VCaP (cell line): Measurements from ENCODE around the gene IFNL1.
A peak's percentile ranks its signal among the peaks of the same experiment; 100 is the strongest.

Experiments used
- H3K27ac ChIP-seq: fragments of 450-650 bp; 2 replicates; pipeline ENCODE4 v1.5.1; 2017
- TF ChIP-seq, protein P1 (sequence below): fragments of 450-650 bp; conservative IDR thresholded peaks from 2 replicates; pipeline ENCODE4 v1.5.1; 2017; ENCODE audit warnings: mild to moderate bottlenecking, moderate library complexity

The IFNL1 gene

DNA sequence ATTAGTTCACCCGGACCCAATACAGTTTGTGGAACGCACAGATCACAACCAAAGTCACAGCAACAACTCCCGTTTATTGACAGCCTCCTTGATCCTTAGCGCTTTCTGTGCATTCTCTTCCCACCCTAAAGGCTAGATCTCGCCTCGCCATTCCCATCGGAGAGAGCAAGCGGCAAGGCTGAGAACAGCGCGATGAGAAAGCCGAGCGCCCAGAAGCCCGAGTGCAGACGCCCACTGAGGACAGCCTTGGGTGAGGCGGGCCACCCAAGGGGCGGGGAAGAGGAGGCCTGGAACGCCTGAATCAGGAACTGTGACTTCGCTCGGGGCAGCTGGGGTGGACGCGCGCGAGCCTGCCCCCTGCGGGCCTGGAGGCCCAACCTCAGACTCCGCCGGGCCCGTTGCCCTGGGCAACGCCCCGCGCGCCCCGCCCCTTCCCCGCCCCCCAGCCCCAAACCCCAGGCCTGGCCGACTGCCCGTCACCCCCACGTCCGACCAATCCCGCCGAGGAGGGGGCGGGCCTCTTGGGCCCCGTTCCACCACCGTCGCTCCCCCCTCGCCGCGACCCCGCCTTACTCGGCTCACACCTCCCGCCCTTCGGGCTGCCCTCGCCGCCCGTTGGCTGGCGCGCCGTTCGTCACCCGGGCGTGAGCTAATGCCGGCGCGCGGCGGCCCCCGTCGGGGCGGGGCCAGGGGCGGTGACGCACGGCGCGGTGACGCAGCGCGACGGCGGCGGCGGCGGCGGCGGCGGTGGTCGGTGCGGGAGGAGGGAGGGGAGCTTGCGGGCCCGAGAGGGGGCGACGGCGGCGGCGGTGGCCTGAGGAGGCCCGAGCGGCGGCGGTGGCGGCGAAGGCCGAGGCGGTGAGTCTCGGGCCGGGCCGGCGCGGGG, 45.8 kb downstream of the IFNL1 start, which contains the start of gene SAMD4B:
TSS of gene SAMD4B (plus strand) at position 703 of the 886 bp plus-strand sequence. CDS start 14,473 bp downstream, outside the sequence.
- TF ChIP-seq, protein P1, sequence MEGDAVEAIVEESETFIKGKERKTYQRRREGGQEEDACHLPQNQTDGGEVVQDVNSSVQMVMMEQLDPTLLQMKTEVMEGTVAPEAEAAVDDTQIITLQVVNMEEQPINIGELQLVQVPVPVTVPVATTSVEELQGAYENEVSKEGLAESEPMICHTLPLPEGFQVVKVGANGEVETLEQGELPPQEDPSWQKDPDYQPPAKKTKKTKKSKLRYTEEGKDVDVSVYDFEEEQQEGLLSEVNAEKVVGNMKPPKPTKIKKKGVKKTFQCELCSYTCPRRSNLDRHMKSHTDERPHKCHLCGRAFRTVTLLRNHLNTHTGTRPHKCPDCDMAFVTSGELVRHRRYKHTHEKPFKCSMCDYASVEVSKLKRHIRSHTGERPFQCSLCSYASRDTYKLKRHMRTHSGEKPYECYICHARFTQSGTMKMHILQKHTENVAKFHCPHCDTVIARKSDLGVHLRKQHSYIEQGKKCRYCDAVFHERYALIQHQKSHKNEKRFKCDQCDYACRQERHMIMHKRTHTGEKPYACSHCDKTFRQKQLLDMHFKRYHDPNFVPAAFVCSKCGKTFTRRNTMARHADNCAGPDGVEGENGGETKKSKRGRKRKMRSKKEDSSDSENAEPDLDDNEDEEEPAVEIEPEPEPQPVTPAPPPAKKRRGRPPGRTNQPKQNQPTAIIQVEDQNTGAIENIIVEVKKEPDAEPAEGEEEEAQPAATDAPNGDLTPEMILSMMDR, result peak; percentile 95
- H3K27ac ChIP-seq, result peak within 1 kb of the TSS; percentile 89

DNA sequence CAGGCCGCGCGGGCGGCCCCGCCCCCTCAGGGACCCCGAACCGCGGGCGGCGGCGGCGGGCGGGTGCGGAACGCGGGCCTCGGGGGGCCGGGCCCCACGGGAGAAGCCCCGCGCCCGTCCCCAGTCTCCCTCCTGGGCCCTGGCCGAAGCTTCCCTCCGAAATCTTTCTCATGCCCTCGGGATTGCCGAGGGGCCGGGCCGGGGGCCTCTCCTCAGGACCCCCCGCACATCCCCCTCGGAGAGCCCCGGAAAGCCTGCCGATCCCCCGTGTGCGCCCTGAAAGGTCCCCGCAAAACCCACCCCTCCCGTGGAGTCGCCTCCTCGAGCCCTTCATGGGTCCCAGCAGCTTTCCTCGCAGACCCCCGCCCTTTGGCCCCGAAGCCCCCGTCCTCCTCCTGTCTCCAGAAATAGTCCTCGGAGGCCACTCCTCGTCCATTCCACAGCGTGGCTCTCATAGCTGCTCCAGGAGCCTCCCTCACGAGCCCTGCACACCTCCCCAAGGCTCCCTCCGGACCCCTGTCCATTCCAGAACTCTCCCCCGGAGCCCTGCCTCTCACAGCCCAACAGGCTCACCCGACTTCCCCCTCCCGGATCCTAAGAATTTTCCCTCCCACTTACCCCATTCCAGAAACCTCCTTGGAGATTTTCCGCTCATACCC, 46.6 kb downstream of the IFNL1 start:
- TF ChIP-seq, protein P1, result no peak
- peak overlapping the region; percentile 89 for H3K27ac ChIP-seq

DNA sequence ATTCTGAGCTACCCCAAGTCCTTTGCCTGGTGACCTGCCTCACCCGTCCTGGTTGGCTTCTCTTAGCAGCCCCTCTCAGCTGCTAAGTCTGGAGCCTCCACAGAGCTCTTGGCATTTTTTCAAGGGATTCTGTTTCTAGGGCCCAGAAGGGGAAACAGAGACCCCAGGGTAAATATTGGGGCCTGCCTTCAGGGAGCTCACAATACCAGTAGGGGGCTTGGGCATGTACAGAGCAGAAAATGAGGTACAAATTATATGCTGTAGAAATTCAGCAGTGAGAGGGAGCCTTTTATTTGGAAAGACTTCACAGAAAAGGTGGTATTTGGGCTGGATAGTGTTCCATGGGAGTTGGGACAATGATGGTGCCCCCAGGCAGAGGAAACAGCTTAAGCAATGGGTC, 49.7 kb downstream of the IFNL1 start:
- H3K27ac ChIP-seq, result no peak overlapping the region
- TF ChIP-seq, protein P1, result no peak

DNA sequence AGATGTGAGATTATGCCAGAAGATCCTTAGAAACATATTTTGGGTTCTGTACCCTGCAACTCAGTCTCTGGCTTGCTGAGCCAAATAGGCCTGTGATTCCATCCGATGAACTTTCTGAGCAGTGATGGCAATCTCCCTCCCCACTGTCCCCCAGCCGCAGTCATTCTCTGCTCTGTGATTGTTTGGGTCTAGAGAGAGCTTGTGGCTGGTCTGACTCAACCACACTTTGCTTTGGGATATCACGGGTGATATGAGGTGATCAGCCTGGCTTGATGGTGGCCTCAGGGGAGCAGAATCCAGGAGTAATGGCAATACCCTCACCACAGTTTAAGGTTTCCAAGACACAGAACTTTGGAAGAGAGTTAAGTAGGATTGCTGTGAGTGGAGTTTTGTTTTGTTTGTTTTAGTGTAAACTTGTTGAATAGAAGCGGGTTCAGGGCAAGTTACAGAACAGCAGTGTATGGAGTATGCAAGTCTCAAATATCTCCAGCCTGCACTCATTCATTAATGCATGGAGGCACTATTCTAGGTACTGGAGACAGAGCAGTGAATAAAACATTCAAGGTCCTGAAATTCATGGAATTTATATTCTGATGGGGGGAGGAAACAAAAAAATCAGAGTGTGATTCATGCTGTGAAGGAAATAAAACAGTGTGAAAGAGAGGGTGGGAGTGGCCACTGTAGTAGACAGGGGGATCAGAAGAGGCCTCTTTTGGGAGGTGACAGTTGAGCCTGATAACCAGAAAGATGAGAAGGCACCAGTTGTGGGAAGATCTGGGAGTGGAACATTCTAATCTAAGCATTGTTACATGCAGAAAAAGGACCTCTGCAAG, 51.3 kb downstream of the IFNL1 start:
- TF ChIP-seq, protein P1, result no peak
- H3K27ac ChIP-seq, result no peak overlapping the region
